ENCODE data around the gene GPAM.

- TF ChIP-seq BHLHE40 (IDR thresholded peaks at IDR 0.05; ENCODE audit: borderline replicate concordance), result no peak
- TF ChIP-seq SP1 (IDR thresholded peaks at IDR 0.05), result no peak
- no peak for TF ChIP-seq PKNOX1 (IDR thresholded peaks at IDR 0.05)
- no peak for TF ChIP-seq TARDBP (IDR thresholded peaks at IDR 0.05)
- TF ChIP-seq SUZ12 (IDR thresholded peaks at IDR 0.05), result no peak
- TF ChIP-seq HDGF (IDR thresholded peaks at IDR 0.05; ENCODE audit: borderline replicate concordance), result no peak
Observed at GRCh38 chr10:112166800-112167199, 16.8 kb downstream of the GPAM start.

All from HEK293T (cell line).